A549 (cell line): ENCODE results near the gene SLC30A3. TPM values are rescaled to one million over a fixed set of nuclear protein-coding genes. Genes with fewer than 3 reads are reported as not detected.

Experiments used
- ATAC-seq, 2 experiments: fragments of 200-7000 bp in 1 of 2; fragments of >200 bp in 1 of 2; cut with Nextera tagmentation in 1 of 2; cut with Tn5 transposase in 1 of 2; 3 replicates each; pipeline versions ENCODE4 v1.8.0 to v1.9.1; 2018 to 2020; ENCODE audit warnings: mild to moderate bottlenecking in 1 of 2, moderate library complexity in 1 of 2
- CTCF ChIA-PET: fragments of 300-600 bp; sonication (Branson Sonifier 250); formaldehyde crosslinking; extraction: SDS; loops from one replicate; lab custom pipeline; 2021; ENCODE audit warnings: antibody characterized with exemption, inconsistent platforms; lab: Yijun Ruan, JAX
- POLR2A ChIA-PET: fragments of 350-600 bp; formaldehyde crosslinking; extraction: SDS; loops from one replicate; lab custom pipeline; 2021; ENCODE audit warnings: antibody characterized with exemption, inconsistent platforms; lab: Yijun Ruan, JAX
- DNase-seq, 2 experiments: peaks; one replicate each; pipeline versions ENCODE4 v3.0.0 to v3.0.0-alpha.2; 2011 to 2016; ENCODE audit warnings: low read depth in 1 of 2, low spot score in 1 of 2
- FAIRE-seq: peaks from 2 replicates; lab custom pipeline; 2011; peaks lifted over from hg19 to GRCh38; lab: Jason Lieb, UNC
- H3K27ac ChIP-seq, 2 experiments: fragments of >200 bp; sonication (Bioruptor Twin); formaldehyde crosslinking; 3 replicates each; pipeline ENCODE4 v1.5.1; 2016 to 2017
- H3K4me1 ChIP-seq: fragments of >200 bp; sonication (Bioruptor Twin); formaldehyde crosslinking; 3 replicates; pipeline ENCODE4 v1.6.1; 2016
- H3K4me2 ChIP-seq: fragments of >200 bp; sonication (Bioruptor Twin); formaldehyde crosslinking; 3 replicates; pipeline ENCODE4 v1.6.1; 2016
- H3K4me3 ChIP-seq: fragments of >200 bp; sonication (Bioruptor Twin); formaldehyde crosslinking; 3 replicates; pipeline ENCODE4 v1.5.1; 2016
- H3K9me3 ChIP-seq: fragments of >200 bp; sonication (Bioruptor Twin); formaldehyde crosslinking; 3 replicates; pipeline ENCODE4 v1.6.1; 2016
- ATOH8 ChIP-seq: fragments of 250-450 bp; sonication (Bioruptor Pico); IDR thresholded peaks from 2 replicates; pipeline ENCODE4 v1.5.0; 2020; ENCODE audit warnings: low read depth, mild to moderate bottlenecking, moderate library complexity
- CBX2 ChIP-seq: fragments of 200-600 bp; sonication (generic); IDR thresholded peaks from 2 replicates; pipeline ENCODE4 v1.6.1; 2016; ENCODE audit warnings: low read depth, mild to moderate bottlenecking, borderline replicate concordance
- CEBPB ChIP-seq, 2 experiments: fragments of >200 bp in 1 of 2; sonication (Bioruptor Twin) in 1 of 2; formaldehyde crosslinking in 1 of 2; IDR thresholded peaks; 2 replicates each; pipeline ENCODE4 v1.6.1; 2012 to 2016
- CTCF ChIP-seq: fragments of >200 bp; sonication (Bioruptor Twin); formaldehyde crosslinking; IDR thresholded peaks from 3 replicates; pipeline ENCODE4 v1.5.1; 2016
- ELK1 ChIP-seq: fragments of 150-350 bp; IDR thresholded peaks from 2 replicates; pipeline ENCODE4 v1.6.1; 2014; ENCODE audit warnings: low read depth, mild to moderate bottlenecking, low read length
- EP300 ChIP-seq, 2 experiments: fragments of >200 bp; sonication (Bioruptor Twin); formaldehyde crosslinking; IDR thresholded peaks; 2 replicates in 1 of 2; 3 replicates in 1 of 2; pipeline ENCODE4 v1.6.1; 2016 to 2017
- ESRRA ChIP-seq: fragments of 150-350 bp; IDR thresholded peaks from 2 replicates; pipeline ENCODE4 v1.6.1; 2014; ENCODE audit warnings: mild to moderate bottlenecking, low read length, borderline replicate concordance
- FOXS1 ChIP-seq: fragments of 250-450 bp; sonication (Bioruptor Pico); IDR thresholded peaks from 2 replicates; pipeline ENCODE4 v1.5.0; 2020; ENCODE audit warnings: mild to moderate bottlenecking, moderate library complexity
- GATA3 ChIP-seq: IDR thresholded peaks from 2 replicates; pipeline ENCODE4 v1.6.1; 2012; ENCODE audit warnings: borderline replicate concordance
- HES2 ChIP-seq: fragments of >200 bp; sonication (Bioruptor Twin); formaldehyde crosslinking; IDR thresholded peaks from 2 replicates; pipeline ENCODE4 v1.6.1; 2016
- HOXB13 ChIP-seq: fragments of 250-450 bp; sonication (Bioruptor Pico); IDR thresholded peaks from 2 replicates; pipeline ENCODE4 v1.5.0; 2020; ENCODE audit warnings: low read depth, mild to moderate bottlenecking, moderate library complexity
- HOXB5 ChIP-seq: fragments of 250-450 bp; sonication (Bioruptor Pico); IDR thresholded peaks from 2 replicates; pipeline ENCODE4 v1.5.0; 2020; ENCODE audit warnings: mild to moderate bottlenecking, moderate library complexity
- KDM5A ChIP-seq: fragments of 200-600 bp; sonication (generic); IDR thresholded peaks from 2 replicates; pipeline ENCODE4 v1.6.1; 2016; ENCODE audit warnings: antibody characterized with exemption, mild to moderate bottlenecking
- MYC ChIP-seq: IDR thresholded peaks from 2 replicates; pipeline ENCODE4 v1.6.1; 2012; ENCODE audit warnings: mild to moderate bottlenecking, inconsistent platforms, low read length, improper control_type of control experiment, borderline replicate concordance
- NPAS2 ChIP-seq: fragments of 250-450 bp; sonication (Bioruptor Pico); IDR thresholded peaks from 2 replicates; pipeline ENCODE4 v1.8.0; 2022; ENCODE audit warnings: mild to moderate bottlenecking, moderate library complexity, borderline replicate concordance
- NR3C1 ChIP-seq: fragments of >200 bp; sonication (Bioruptor Twin); formaldehyde crosslinking; IDR thresholded peaks from 3 replicates; pipeline ENCODE4 v1.6.1; 2017
- PHF8 ChIP-seq: fragments of 200-600 bp; sonication (generic); IDR thresholded peaks from 2 replicates; pipeline ENCODE4 v1.6.1; 2016; ENCODE audit warnings: low read depth, mild to moderate bottlenecking, antibody characterized with exemption, moderate library complexity, borderline replicate concordance
- POLR2A ChIP-seq: IDR thresholded peaks from 2 replicates; pipeline ENCODE4 v1.6.1; 2012; ENCODE audit warnings: mild to moderate bottlenecking, low read length
- RAD21 ChIP-seq, 2 experiments: fragments of >200 bp in 1 of 2; sonication (Bioruptor Twin) in 1 of 2; formaldehyde crosslinking in 1 of 2; IDR thresholded peaks in 1 of 2; conservative IDR thresholded peaks in 1 of 2; 2 replicates in 1 of 2; 3 replicates in 1 of 2; pipeline ENCODE4 v1.6.1; 2012 to 2018; ENCODE audit warnings: inconsistent platforms in 1 of 2
- RFX5 ChIP-seq: fragments of 450-650 bp; IDR thresholded peaks from 2 replicates; pipeline ENCODE4 v1.7.1; 2014; ENCODE audit warnings: antibody characterized with exemption, mild to moderate bottlenecking, moderate library complexity
- TFCP2L1 ChIP-seq: fragments of 250-450 bp; sonication (Bioruptor Pico); IDR thresholded peaks from 2 replicates; pipeline ENCODE4 v1.5.0; 2021; ENCODE audit warnings: mild to moderate bottlenecking
- ZFP36 ChIP-seq: fragments of 450-650 bp; IDR thresholded peaks from 2 replicates; pipeline ENCODE4 v1.6.1; 2014; ENCODE audit warnings: borderline replicate concordance; ENCODE audit not compliant: partially characterized antibody
- ZNF302 ChIP-seq: fragments of 250-450 bp; sonication (Bioruptor Pico); IDR thresholded peaks from 2 replicates; pipeline ENCODE4 v1.9.0; 2021; ENCODE audit warnings: inconsistent platforms, mild to moderate bottlenecking, moderate library complexity
- WGBS: methylation state at CpG from one replicate; pipeline ENCODE4 v1.1.6; 2017; ENCODE audit errors: missing lambda C conversion rate; 5-methylcytosine and 5-hydroxymethylcytosine counted together
- polyA plus RNA-seq, 4 experiments: library from polyadenylated mRNA; depleted of rRNA in 3 of 4; stranded (reverse); fragments of >200 nt; fragmentation: RNase III in 1 of 4; extraction: RNeasy Plus Mini Kit Qiagen cat#74134 plus additional on column Dnase treatment in 1 of 4; gene quantifications; 2 replicates in 3 of 4; 3 replicates in 1 of 4; pipeline ENCODE4 v1.2.3, GENCODE V29; 2011 to 2017
- TF ChIP-seq, protein P1 (sequence below): fragments of 200-600 bp; sonication (generic); IDR thresholded peaks from 2 replicates; pipeline ENCODE4 v1.6.1; 2016; ENCODE audit warnings: antibody characterized with exemption, mild to moderate bottlenecking, moderate library complexity
- TF ChIP-seq, protein P2 (sequence below): IDR thresholded peaks from 2 replicates; pipeline ENCODE4 v1.6.1; 2012

SLC30A3 gene
- polyA plus RNA-seq, 2 of the 4 experiments (the other 2 are of a cell fraction), result 0.90 to 1.9 TPM

DNA sequence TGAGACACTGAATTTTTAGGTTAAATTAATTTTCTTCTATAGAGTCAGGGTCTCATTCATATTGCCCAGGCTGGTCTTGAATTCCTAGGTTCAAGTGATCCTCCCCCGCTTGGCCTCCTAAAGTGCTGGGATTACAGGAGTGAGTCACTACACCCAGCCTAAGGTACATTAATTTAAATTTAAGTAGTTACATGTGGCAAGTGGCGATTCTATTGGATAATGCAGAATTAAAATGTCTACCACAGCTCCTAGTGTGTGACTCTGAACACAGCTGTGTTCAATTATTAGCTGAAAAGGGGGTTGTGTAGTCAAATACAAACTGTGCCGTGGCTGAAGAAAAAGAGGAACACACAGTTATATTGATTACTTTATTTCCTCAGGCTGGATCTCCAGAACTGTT is 47.9 kb downstream of the SLC30A3 start:
- H3K27ac ChIP-seq, result no peak overlapping the region
- no peak overlapping the region for H3K4me2 ChIP-seq
- H3K4me3 ChIP-seq, result no peak overlapping the region
- TF ChIP-seq CBX2 (no peak), ATOH8 (CRISPR knock-in tag) (no peak), NR3C1 (no peak), ESRRA (no peak), HOXB5 (CRISPR knock-in tag) (no peak), FOXS1 (no peak), HOXB13 (CRISPR knock-in tag) (no peak), NPAS2 (CRISPR knock-in tag) (no peak), EP300 (IDR thresholded peaks at IDR 0.05) (no peak), CEBPB (IDR thresholded peaks at IDR 0.05) (no peak), PHF8 (no peak), POLR2A (no peak), MYC (no peak), GATA3 (no peak), RAD21 (conservative IDR thresholded peaks at IDR 0.05 in 1 of 2, IDR thresholded peaks at IDR 0.05 in 1 of 2) (no peak), ZFP36 (no peak), HES2 (no peak)
- TF ChIP-seq, protein P1, sequence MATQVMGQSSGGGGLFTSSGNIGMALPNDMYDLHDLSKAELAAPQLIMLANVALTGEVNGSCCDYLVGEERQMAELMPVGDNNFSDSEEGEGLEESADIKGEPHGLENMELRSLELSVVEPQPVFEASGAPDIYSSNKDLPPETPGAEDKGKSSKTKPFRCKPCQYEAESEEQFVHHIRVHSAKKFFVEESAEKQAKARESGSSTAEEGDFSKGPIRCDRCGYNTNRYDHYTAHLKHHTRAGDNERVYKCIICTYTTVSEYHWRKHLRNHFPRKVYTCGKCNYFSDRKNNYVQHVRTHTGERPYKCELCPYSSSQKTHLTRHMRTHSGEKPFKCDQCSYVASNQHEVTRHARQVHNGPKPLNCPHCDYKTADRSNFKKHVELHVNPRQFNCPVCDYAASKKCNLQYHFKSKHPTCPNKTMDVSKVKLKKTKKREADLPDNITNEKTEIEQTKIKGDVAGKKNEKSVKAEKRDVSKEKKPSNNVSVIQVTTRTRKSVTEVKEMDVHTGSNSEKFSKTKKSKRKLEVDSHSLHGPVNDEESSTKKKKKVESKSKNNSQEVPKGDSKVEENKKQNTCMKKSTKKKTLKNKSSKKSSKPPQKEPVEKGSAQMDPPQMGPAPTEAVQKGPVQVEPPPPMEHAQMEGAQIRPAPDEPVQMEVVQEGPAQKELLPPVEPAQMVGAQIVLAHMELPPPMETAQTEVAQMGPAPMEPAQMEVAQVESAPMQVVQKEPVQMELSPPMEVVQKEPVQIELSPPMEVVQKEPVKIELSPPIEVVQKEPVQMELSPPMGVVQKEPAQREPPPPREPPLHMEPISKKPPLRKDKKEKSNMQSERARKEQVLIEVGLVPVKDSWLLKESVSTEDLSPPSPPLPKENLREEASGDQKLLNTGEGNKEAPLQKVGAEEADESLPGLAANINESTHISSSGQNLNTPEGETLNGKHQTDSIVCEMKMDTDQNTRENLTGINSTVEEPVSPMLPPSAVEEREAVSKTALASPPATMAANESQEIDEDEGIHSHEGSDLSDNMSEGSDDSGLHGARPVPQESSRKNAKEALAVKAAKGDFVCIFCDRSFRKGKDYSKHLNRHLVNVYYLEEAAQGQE, result no peak
- TF ChIP-seq, protein P2, sequence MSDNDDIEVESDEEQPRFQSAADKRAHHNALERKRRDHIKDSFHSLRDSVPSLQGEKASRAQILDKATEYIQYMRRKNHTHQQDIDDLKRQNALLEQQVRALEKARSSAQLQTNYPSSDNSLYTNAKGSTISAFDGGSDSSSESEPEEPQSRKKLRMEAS, result no peak
- ATAC-seq (no peak), DNase-seq (no peak), FAIRE-seq (no peak)
- POLR2A ChIA-PET, result no interaction called here
- 91% methylated on average over 3 of the region's 3 CpGs for WGBS
- peaks cover 28% of the 10 kb centered on the region for H3K4me1 ChIP-seq
- H3K9me3 ChIP-seq, result no peaks in the 10 kb centered on the region
- CTCF ChIA-PET, result interaction anchor here (0.9 to 1.3 kb wide), 4 partner anchors 23 to 65 kb away, joined by 3 to 6 read pairs (median 4); no protein-coding TSS in a partner anchor

GRCh38 chr2:27212626-27213471 is 50.0 kb downstream of the SLC30A3 start:
- FAIRE-seq, result no peak
- peak overlapping the region; percentile 81 for H3K4me3 ChIP-seq
- TF ChIP-seq CEBPB (IDR thresholded peaks at IDR 0.05) (peak; percentile 77 to 79), ELK1 (no peak), CTCF (peak; percentile 6; the same call in 1 of the 3 replicates), POLR2A (peak; percentile 38; the same call in 1 of the 2 replicates), KDM5A (peak; percentile 41; the same call in 1 of the 2 replicates), ZNF302 (CRISPR knock-in tag) (no peak), RFX5 (no peak), TFCP2L1 (no peak)
- TF ChIP-seq, all 56 proteins: peak for 4
- H3K4me1 ChIP-seq, result peaks cover 15% of the 10 kb centered on the region
- H3K4me2 ChIP-seq, result peak overlapping the region; percentile 86
- DNase-seq (peak; percentile 19 to 66), ATAC-seq (peak; percentile 19 to 29)
- ChIA-PET CTCF (interaction anchor here (0.8 to 2.4 kb wide), 4 partner anchors 9 to 116 kb away, joined by 3 to 9 read pairs (median 4); no protein-coding TSS in a partner anchor), POLR2A (interaction anchor here (0.8 to 1.4 kb wide), 7 partner anchors 9 to 90 kb away, joined by 3 to 6 read pairs (median 3); partner anchors contain the start of gene PREB)
- H3K27ac ChIP-seq, result peak overlapping the region; percentile 93 to 94
- H3K9me3 ChIP-seq, result no peaks in the 10 kb centered on the region
- 3% methylated on average over 34 of the region's 34 CpGs for WGBS
